Posterior vena cava (tissue), 2 donors: ENCODE measurements around the gene TRPV3. TPM values are rescaled to one million over a fixed set of nuclear protein-coding genes. Genes with fewer than 3 reads are reported as not detected.

Experiments used
- DNase-seq: peaks from one replicate; pipeline ENCODE4 v3.0.0-alpha.2; 2020; ENCODE audit warnings: low spot score
- intact Hi-C, 2 donors: fragments of 100-400 bp; cut with DNase I; formaldehyde crosslinking; loops; one replicate each; pipeline versions ENCODE4 v1.14.1 to v1.14.2; 2022 to 2023
- total RNA-seq, 2 donors: library from RNA; stranded (reverse); fragmentation: NEBNext Ultra II Directional; extraction: Animal tissue kit (Norgen Biotek cat#: 25700); gene quantifications; one replicate each; pipeline ENCODE4 v1.2.1, GENCODE V29; 2021
- donor health status: DM: yes; HTN: yes; CAD: no.
- donor health status: DM: yes; HTN: yes; CAD: no.

TRPV3 gene
- total RNA-seq, 2 donors from 2014 or later, result 1.5 to 2.7 TPM

GRCh38 chr17:3552916-3553315, 4.7 kb downstream of the TRPV3 start:
- DNase-seq, result no peak
- intact Hi-C loops, result no loop called here

GRCh38 chr17:3551189-3551588, 6.4 kb downstream of the TRPV3 start:
- intact Hi-C loops, result no loop called here
- DNase-seq, result peak; percentile 62

- DNase-seq, result no peak
- intact Hi-C loops, result no loop called here
Observed at GRCh38 chr17:3549610-3550162, 7.9 kb downstream of the TRPV3 start.

- DNase-seq, result peak; percentile 66
- intact Hi-C loops, result no loop called here
Observed at GRCh38 chr17:3547628-3548027, 10.0 kb downstream of the TRPV3 start.

- intact Hi-C loops, result no loop called here
- no peak for DNase-seq
Observed at GRCh38 chr17:3546997-3547396, 10.6 kb downstream of the TRPV3 start.

- DNase-seq, result no peak
- intact Hi-C loops, result no loop called here
Observed at GRCh38 chr17:3546521-3546920, 11.1 kb downstream of the TRPV3 start.

GRCh38 chr17:3545151-3545550, 12.5 kb downstream of the TRPV3 start:
- intact Hi-C loops, result no loop called here
- DNase-seq, result no peak

- intact Hi-C loops, result no loop called here
- DNase-seq, result peak; percentile 22
Observed at GRCh38 chr17:3544365-3544764, 13.2 kb downstream of the TRPV3 start.

- DNase-seq, result peak; percentile 50
- intact Hi-C loops, result no loop called here
Observed at GRCh38 chr17:3543453-3543852, 14.2 kb downstream of the TRPV3 start.

- intact Hi-C loops, result no loop called here
- DNase-seq, result peak; percentile 32
Observed at GRCh38 chr17:3542410-3543088, 15.1 kb downstream of the TRPV3 start.

- DNase-seq, result peak; percentile 17
- intact Hi-C loops, result loop anchor here in 1 of 2 donors (10.0 kb wide), 1 partner anchor 95 kb away; the partner anchor contains the start of genes CTNS and SHPK
Observed at GRCh38 chr17:3539881-3540540, 17.6 kb downstream of the TRPV3 start.

GRCh38 chr17:3536716-3537115, 20.9 kb downstream of the TRPV3 start:
- intact Hi-C loops, result loop anchor here in 1 of 2 donors (10.0 kb wide), 1 partner anchor 98 kb away; the partner anchor contains the start of genes CTNS and SHPK
- no peak for DNase-seq

GRCh38 chr17:3535253-3535995, 22.2 kb downstream of the TRPV3 start:
- intact Hi-C loops, result loop anchor here in 1 of 2 donors (10.0 kb wide), 1 partner anchor 99 kb away; the partner anchor contains the start of genes CTNS and SHPK
- DNase-seq, result peak; percentile 90

GRCh38 chr17:3534881-3535252, 22.7 kb downstream of the TRPV3 start:
- intact Hi-C loops, result loop anchor here in 1 of 2 donors (10.0 kb wide), 1 partner anchor 100 kb away; the partner anchor contains the start of genes CTNS and SHPK

GRCh38 chr17:3533752-3534151, 23.9 kb downstream of the TRPV3 start:
- DNase-seq, result no peak
- intact Hi-C loops, result loop anchor here in 1 of 2 donors (10.0 kb wide), 1 partner anchor 101 kb away; the partner anchor contains the start of genes CTNS and SHPK

More at GRCh38 chr17:3534881-3535252, 22.7 kb downstream of the TRPV3 start:
- DNase-seq, result no peak

- DNase-seq, result no peak
- intact Hi-C loops, result loop anchor here in 1 of 2 donors (10.0 kb wide), 1 partner anchor 102 kb away; the partner anchor contains the start of genes CTNS and SHPK
Observed at GRCh38 chr17:3532859-3533142, 24.8 kb downstream of the TRPV3 start.

- DNase-seq, result peak; percentile 79
- intact Hi-C loops, result loop anchor here in 1 of 2 donors (10.0 kb wide), 1 partner anchor 103 kb away; the partner anchor contains the start of genes CTNS and SHPK
Observed at GRCh38 chr17:3532106-3532858, 25.3 kb downstream of the TRPV3 start.

- peak; percentile 78 for DNase-seq
- intact Hi-C loops, result loop anchor here in 1 of 2 donors (10.0 kb wide), 1 partner anchor 103 kb away; the partner anchor contains the start of genes CTNS and SHPK
Observed at GRCh38 chr17:3531266-3532101, 26.1 kb downstream of the TRPV3 start.
